Measurements from ENCODE around the gene ERI3.

Gene ERI3

GRCh38 chr1:44275296-44275962 is 79.6 kb downstream of the ERI3 start:
- Histone ChIP-seq H3K4me3 (ENCODE audit: insufficient read depth, low read depth, low read length, poor library complexity, severe bottlenecking) (no peak overlapping the region), H3K27ac (ENCODE audit: insufficient read depth, low read length, poor library complexity, severe bottlenecking) (no peak overlapping the region), H3K4me1 (ENCODE audit: control insufficient read depth, insufficient read depth, low read length, poor library complexity, severe bottlenecking) (no peaks in the 10 kb centered on the region), H3K36me3 (ENCODE audit: control insufficient read depth, insufficient read depth, low read length) (no peaks in the 10 kb centered on the region), H3K9me3 (ENCODE audit: control insufficient read depth, low read length) (no peaks in the 10 kb centered on the region), H3K27me3 (replicated peaks; ENCODE audit: control insufficient read depth, insufficient read depth, low read length, poor library complexity, severe bottlenecking) (no peaks in the 10 kb centered on the region)
- no peak for DNase-seq

GRCh38 chr1:44273560-44274350 is 81.3 kb downstream of the ERI3 start:
- H3K36me3 ChIP-seq (ENCODE audit: control insufficient read depth, insufficient read depth, low read length), result no peaks in the 10 kb centered on the region
- DNase-seq, result no peak
- no peak overlapping the region for H3K4me3 ChIP-seq (ENCODE audit: insufficient read depth, low read depth, low read length, poor library complexity, severe bottlenecking)
- H3K4me1 ChIP-seq (ENCODE audit: control insufficient read depth, insufficient read depth, low read length, poor library complexity, severe bottlenecking), result no peaks in the 10 kb centered on the region
- H3K27me3 ChIP-seq (replicated peaks; ENCODE audit: control insufficient read depth, insufficient read depth, low read length, poor library complexity, severe bottlenecking), result no peaks in the 10 kb centered on the region
- H3K9me3 ChIP-seq (ENCODE audit: control insufficient read depth, low read length), result no peaks in the 10 kb centered on the region
- no peak overlapping the region for H3K27ac ChIP-seq (ENCODE audit: insufficient read depth, low read length, poor library complexity, severe bottlenecking)

GRCh38 chr1:44272992-44273391 is 82.1 kb downstream of the ERI3 start:
- Histone ChIP-seq H3K4me1 (ENCODE audit: control insufficient read depth, insufficient read depth, low read length, poor library complexity, severe bottlenecking) (no peaks in the 10 kb centered on the region), H3K27ac (ENCODE audit: insufficient read depth, low read length, poor library complexity, severe bottlenecking) (no peak overlapping the region), H3K9me3 (ENCODE audit: control insufficient read depth, low read length) (no peaks in the 10 kb centered on the region), H3K27me3 (replicated peaks; ENCODE audit: control insufficient read depth, insufficient read depth, low read length, poor library complexity, severe bottlenecking) (no peaks in the 10 kb centered on the region), H3K36me3 (ENCODE audit: control insufficient read depth, insufficient read depth, low read length) (no peaks in the 10 kb centered on the region), H3K4me3 (ENCODE audit: insufficient read depth, low read depth, low read length, poor library complexity, severe bottlenecking) (no peak overlapping the region)
- DNase-seq, result no peak

- Histone ChIP-seq H3K4me3 (ENCODE audit: insufficient read depth, low read depth, low read length, poor library complexity, severe bottlenecking) (no peak overlapping the region), H3K36me3 (ENCODE audit: control insufficient read depth, insufficient read depth, low read length) (no peaks in the 10 kb centered on the region), H3K4me1 (ENCODE audit: control insufficient read depth, insufficient read depth, low read length, poor library complexity, severe bottlenecking) (no peaks in the 10 kb centered on the region), H3K27ac (ENCODE audit: insufficient read depth, low read length, poor library complexity, severe bottlenecking) (no peak overlapping the region), H3K27me3 (replicated peaks; ENCODE audit: control insufficient read depth, insufficient read depth, low read length, poor library complexity, severe bottlenecking) (no peaks in the 10 kb centered on the region), H3K9me3 (ENCODE audit: control insufficient read depth, low read length) (no peaks in the 10 kb centered on the region)
- DNase-seq, result no peak
Observed at GRCh38 chr1:44271646-44272045, 83.4 kb downstream of the ERI3 start.

- Histone ChIP-seq H3K9me3 (ENCODE audit: control insufficient read depth, low read length) (no peaks in the 10 kb centered on the region), H3K4me3 (ENCODE audit: insufficient read depth, low read depth, low read length, poor library complexity, severe bottlenecking) (no peak overlapping the region)
Observed at GRCh38 chr1:44270686-44271628, 84.1 kb downstream of the ERI3 start.

GRCh38 chr1:44268054-44268453 is 87.0 kb downstream of the ERI3 start:
- H3K36me3 ChIP-seq (ENCODE audit: control insufficient read depth, insufficient read depth, low read length), result no peaks in the 10 kb centered on the region
- H3K27ac ChIP-seq (ENCODE audit: insufficient read depth, low read length, poor library complexity, severe bottlenecking), result no peak overlapping the region

More at GRCh38 chr1:44270686-44271628, 84.1 kb downstream of the ERI3 start:
- Histone ChIP-seq H3K36me3 (ENCODE audit: control insufficient read depth, insufficient read depth, low read length) (no peaks in the 10 kb centered on the region), H3K27me3 (replicated peaks; ENCODE audit: control insufficient read depth, insufficient read depth, low read length, poor library complexity, severe bottlenecking) (no peaks in the 10 kb centered on the region), H3K4me1 (ENCODE audit: control insufficient read depth, insufficient read depth, low read length, poor library complexity, severe bottlenecking) (no peaks in the 10 kb centered on the region), H3K27ac (ENCODE audit: insufficient read depth, low read length, poor library complexity, severe bottlenecking) (no peak overlapping the region)
- no peak for DNase-seq

GRCh38 chr1:44267438-44267837 is 87.6 kb downstream of the ERI3 start:
- H3K9me3 ChIP-seq (ENCODE audit: control insufficient read depth, low read length), result no peaks in the 10 kb centered on the region
- no peaks in the 10 kb centered on the region for H3K27me3 ChIP-seq (replicated peaks; ENCODE audit: control insufficient read depth, insufficient read depth, low read length, poor library complexity, severe bottlenecking)
- no peak overlapping the region for H3K27ac ChIP-seq (ENCODE audit: insufficient read depth, low read length, poor library complexity, severe bottlenecking)
- no peak for DNase-seq
- H3K36me3 ChIP-seq (ENCODE audit: control insufficient read depth, insufficient read depth, low read length), result no peaks in the 10 kb centered on the region
- H3K4me1 ChIP-seq (ENCODE audit: control insufficient read depth, insufficient read depth, low read length, poor library complexity, severe bottlenecking), result no peaks in the 10 kb centered on the region
- no peak overlapping the region for H3K4me3 ChIP-seq (ENCODE audit: insufficient read depth, low read depth, low read length, poor library complexity, severe bottlenecking)

More at GRCh38 chr1:44268054-44268453, 87.0 kb downstream of the ERI3 start:
- DNase-seq, result no peak
- Histone ChIP-seq H3K4me1 (ENCODE audit: control insufficient read depth, insufficient read depth, low read length, poor library complexity, severe bottlenecking) (no peaks in the 10 kb centered on the region), H3K27me3 (replicated peaks; ENCODE audit: control insufficient read depth, insufficient read depth, low read length, poor library complexity, severe bottlenecking) (no peaks in the 10 kb centered on the region), H3K4me3 (ENCODE audit: insufficient read depth, low read depth, low read length, poor library complexity, severe bottlenecking) (no peak overlapping the region), H3K9me3 (ENCODE audit: control insufficient read depth, low read length) (no peaks in the 10 kb centered on the region)

- Histone ChIP-seq H3K9me3 (ENCODE audit: control insufficient read depth, low read length) (no peaks in the 10 kb centered on the region), H3K36me3 (ENCODE audit: control insufficient read depth, insufficient read depth, low read length) (no peaks in the 10 kb centered on the region), H3K4me3 (ENCODE audit: insufficient read depth, low read depth, low read length, poor library complexity, severe bottlenecking) (no peak overlapping the region), H3K4me1 (ENCODE audit: control insufficient read depth, insufficient read depth, low read length, poor library complexity, severe bottlenecking) (no peaks in the 10 kb centered on the region), H3K27ac (ENCODE audit: insufficient read depth, low read length, poor library complexity, severe bottlenecking) (no peak overlapping the region), H3K27me3 (replicated peaks; ENCODE audit: control insufficient read depth, insufficient read depth, low read length, poor library complexity, severe bottlenecking) (no peaks in the 10 kb centered on the region)
- DNase-seq, result no peak
Observed at GRCh38 chr1:44266400-44267344, 88.4 kb downstream of the ERI3 start.

GRCh38 chr1:44265656-44266358 is 89.2 kb downstream of the ERI3 start:
- no peak overlapping the region for H3K4me3 ChIP-seq (ENCODE audit: insufficient read depth, low read depth, low read length, poor library complexity, severe bottlenecking)
- H3K9me3 ChIP-seq (ENCODE audit: control insufficient read depth, low read length), result no peaks in the 10 kb centered on the region
- DNase-seq, result no peak
- H3K4me1 ChIP-seq (ENCODE audit: control insufficient read depth, insufficient read depth, low read length, poor library complexity, severe bottlenecking), result no peaks in the 10 kb centered on the region
- H3K27ac ChIP-seq (ENCODE audit: insufficient read depth, low read length, poor library complexity, severe bottlenecking), result no peak overlapping the region
- no peaks in the 10 kb centered on the region for H3K27me3 ChIP-seq (replicated peaks; ENCODE audit: control insufficient read depth, insufficient read depth, low read length, poor library complexity, severe bottlenecking)
- H3K36me3 ChIP-seq (ENCODE audit: control insufficient read depth, insufficient read depth, low read length), result no peaks in the 10 kb centered on the region

Data from effector memory CD4-positive, alpha-beta T cell (primary cell).